ENCODE measurements around the gene GJA1. TPM values are rescaled to one million over a fixed set of nuclear protein-coding genes. Genes with fewer than 3 reads are reported as not detected.

Gene GJA1
- total RNA-seq, 1 experiment from 2014 or later, result 528 TPM

GRCh38 chr6:121451250-121451649, 15.8 kb downstream of the GJA1 start:
- Mint-ChIP-seq H3K27me3 (ENCODE audit: low read depth) (no peaks in the 10 kb centered on the region), H3K4me3 (no peak overlapping the region), H3K36me3 (ENCODE audit: insufficient read depth in 1 of 3, low read depth in 3 of 3) (peaks cover 31 to 44% (median 43%) of the 10 kb centered on the region in 3 experiments), H3K27ac (no peak overlapping the region), H3K9me3 (no peaks in the 10 kb centered on the region), H3K4me1 (peaks cover 17 to 24% of the 10 kb centered on the region in 2 experiments)
- H3K4me2 ChIP-seq (ENCODE audit: insufficient read depth, insufficient read length, low read length), result no peak overlapping the region
- no peak overlapping the region for H3K4ac ChIP-seq (ENCODE audit: low read depth, low read length)
- no peak overlapping the region for H2AK5ac ChIP-seq (ENCODE audit: insufficient read length, low read length)
- H3K27ac ChIP-seq (ENCODE audit: insufficient read length, low read depth, low read length), result no peak overlapping the region
- H2BK12ac ChIP-seq (ENCODE audit: insufficient read length, low read depth, low read length), result no peak overlapping the region
- H4K5ac ChIP-seq (ENCODE audit: insufficient read length, low read depth, low read length), result no peak overlapping the region
- no peak overlapping the region for H2BK15ac ChIP-seq (ENCODE audit: low read depth, low read length)
- no peak for TF ChIP-seq CTCF (conservative IDR thresholded peaks at IDR 0.05)
- H2BK120ac ChIP-seq (ENCODE audit: low read depth, low read length, poor library complexity, severe bottlenecking), result no peak overlapping the region
- H3K9ac ChIP-seq (ENCODE audit: extremely low read depth, insufficient read length, low read length), result no peak overlapping the region
- no peak overlapping the region for H3K23ac ChIP-seq (ENCODE audit: insufficient read length, low read depth, low read length)
- no peaks in the 10 kb centered on the region for H3K23me2 ChIP-seq (ENCODE audit: insufficient read length, low read depth, low read length, poor library complexity, severe bottlenecking)
- DNase-seq, result no peak
- no peak overlapping the region for H3K14ac ChIP-seq (ENCODE audit: insufficient read depth, low read length)
- H3K4me1 ChIP-seq (ENCODE audit: insufficient read depth, low read length), result no peaks in the 10 kb centered on the region; the same call in 1 of the 2 replicates
- H3K9me3 ChIP-seq (ENCODE audit: control insufficient read depth, low read depth, low read length), result no peaks in the 10 kb centered on the region
- peaks cover 6% of the 10 kb centered on the region; the same call in 1 of the 2 replicates for H3K79me2 ChIP-seq (ENCODE audit: insufficient read depth, low read length)
- H3K56ac ChIP-seq (ENCODE audit: insufficient read length, low read depth, low read length), result no peak overlapping the region
- no peaks in the 10 kb centered on the region for H4K20me1 ChIP-seq (ENCODE audit: control insufficient read depth, insufficient read depth, insufficient read length)
- no peaks in the 10 kb centered on the region for H3K79me1 ChIP-seq (ENCODE audit: insufficient read depth, low read depth, low read length, poor library complexity, severe bottlenecking)
- no peak overlapping the region for H2BK5ac ChIP-seq (ENCODE audit: insufficient read length, low read length)
- H3T11ph ChIP-seq (ENCODE audit: low read length), result no peak overlapping the region
- no peak overlapping the region for H2BK20ac ChIP-seq (ENCODE audit: low read depth, low read length, poor library complexity, severe bottlenecking)
- H4K8ac ChIP-seq (replicated peaks; ENCODE audit: insufficient read length, low read depth, low read length), result no peak overlapping the region
- no peaks in the 10 kb centered on the region for H3K27me3 ChIP-seq (ENCODE audit: insufficient read depth, low read length)
- no peak overlapping the region for H4K91ac ChIP-seq (ENCODE audit: insufficient read length, low read depth, low read length)
- H3K18ac ChIP-seq (ENCODE audit: insufficient read length, low read depth, low read length), result no peak overlapping the region
- no peak overlapping the region for H2AFZ ChIP-seq (ENCODE audit: low read length)

All from H9 (cell line).